ENCODE measurements around the gene TSPAN3.

GRCh38 chr15:77120576-77120975, 49.7 kb upstream of the TSPAN3 start:
- TF ChIP-seq CTCF (IDR thresholded peaks at IDR 0.05; ENCODE audit: low read depth, low read length) (no peak), POLR2A (IDR thresholded peaks at IDR 0.05; ENCODE audit: extremely low read depth, insufficient read length) (no peak)
